NOMO-1 treated with DMSO at 0.1 percent for 48 hours (cell line): Measurements from ENCODE around the gene BBS9.
A peak's percentile ranks its signal among the peaks of the same experiment; 100 is the strongest.
"Not testable (repeated sequence)": the region's sequence is repeated elsewhere in the genome, so short reads cannot be mapped to it uniquely, and the experiment has no call there.

Experiments used
- DNase-seq: peaks from one replicate; lab custom pipeline; 2025; ENCODE audit not compliant: unreplicated experiment; lab: John Stamatoyannopoulos, UW

The BBS9 gene

GRCh38 chr7:33423646-33424020, 294.3 kb downstream of the BBS9 start:
- DNase-seq = peak; percentile 74

DNA sequence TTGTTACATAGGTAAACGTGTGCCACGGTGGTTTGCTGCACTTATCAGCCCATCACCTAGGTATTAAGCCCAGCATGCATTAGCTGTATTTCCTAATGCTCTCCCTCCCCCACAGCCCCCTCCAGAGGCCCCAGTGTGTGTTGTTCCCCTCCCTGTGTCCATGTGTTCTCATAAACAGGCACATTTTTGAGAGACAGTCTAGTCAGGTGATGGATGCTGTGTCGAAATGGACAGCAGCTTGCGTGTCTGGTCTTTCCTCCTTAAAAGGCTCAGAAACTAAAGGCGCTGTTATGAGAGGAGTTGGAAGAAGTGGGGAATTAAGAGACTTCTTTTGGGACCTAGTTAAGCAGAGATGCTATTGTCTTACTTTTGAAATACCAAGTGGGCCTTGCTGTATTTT, 296.0 kb downstream of the BBS9 start:
- no peak for DNase-seq

- no peak for DNase-seq
Observed at GRCh38 chr7:33425929-33426678, 296.7 kb downstream of the BBS9 start.

DNA sequence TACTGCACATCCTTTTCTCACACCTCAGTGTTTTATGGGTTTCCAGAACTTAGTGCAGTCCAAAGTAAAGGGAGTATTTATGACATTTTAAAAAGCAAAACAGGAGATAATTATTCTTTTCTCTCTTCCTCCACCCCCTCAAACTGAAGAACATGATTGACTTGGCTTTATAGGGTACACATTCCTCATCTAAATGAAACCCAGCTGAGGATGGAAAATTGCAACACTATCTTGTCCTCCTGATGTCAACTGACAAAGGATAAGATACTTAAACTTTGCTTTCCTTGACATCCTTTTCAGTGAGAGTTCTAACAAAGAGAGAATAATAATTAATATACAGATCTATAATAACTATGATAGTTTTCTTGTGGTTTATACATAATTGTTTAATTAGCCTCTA, 299.1 kb downstream of the BBS9 start:
- no peak for DNase-seq

GRCh38 chr7:33431543-33431942, 302.2 kb downstream of the BBS9 start:
- DNase-seq = no peak

DNA sequence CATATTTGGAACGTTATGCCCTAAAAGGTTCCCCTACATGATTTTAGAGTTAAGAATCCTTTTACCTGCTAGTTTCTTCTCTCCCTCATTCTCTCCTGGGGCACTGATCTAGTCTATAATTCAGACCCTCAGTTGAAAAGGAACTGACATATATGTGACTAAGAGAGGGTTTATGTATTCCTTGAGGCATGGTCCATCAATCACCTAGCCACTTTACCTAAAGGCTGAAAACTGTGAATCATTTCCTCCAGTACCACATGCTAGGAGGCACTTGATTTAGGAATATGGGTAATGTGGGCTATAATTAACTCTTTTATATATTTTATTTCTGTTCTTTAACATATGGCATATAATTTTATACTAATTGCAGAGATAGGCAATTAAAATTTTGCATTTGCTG, 303.5 kb downstream of the BBS9 start:
- DNase-seq = no peak

DNA sequence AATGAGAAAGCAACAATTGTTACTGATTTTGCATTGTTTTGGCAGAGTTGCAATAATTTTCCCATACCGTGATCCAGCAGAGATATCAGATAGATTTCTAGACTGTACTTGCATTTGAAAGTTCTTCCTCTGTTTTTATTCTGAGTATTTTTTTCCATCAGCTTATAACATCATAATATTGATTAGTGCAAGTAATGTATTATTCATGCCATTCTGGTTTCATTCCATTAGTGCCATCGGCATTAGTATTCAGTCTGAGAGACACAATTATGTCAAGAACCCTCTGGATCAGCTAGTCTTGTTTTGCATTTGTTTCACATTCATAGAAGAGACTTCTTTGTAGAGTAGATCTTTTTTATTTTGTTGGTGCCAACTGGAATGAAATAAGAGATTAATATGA, 304.0 kb downstream of the BBS9 start:
- DNase-seq = no peak

GRCh38 chr7:33444511-33444910, 315.1 kb downstream of the BBS9 start:
- DNase-seq = no peak

- no peak for DNase-seq
Observed at GRCh38 chr7:33446551-33446950, 317.2 kb downstream of the BBS9 start.

DNA sequence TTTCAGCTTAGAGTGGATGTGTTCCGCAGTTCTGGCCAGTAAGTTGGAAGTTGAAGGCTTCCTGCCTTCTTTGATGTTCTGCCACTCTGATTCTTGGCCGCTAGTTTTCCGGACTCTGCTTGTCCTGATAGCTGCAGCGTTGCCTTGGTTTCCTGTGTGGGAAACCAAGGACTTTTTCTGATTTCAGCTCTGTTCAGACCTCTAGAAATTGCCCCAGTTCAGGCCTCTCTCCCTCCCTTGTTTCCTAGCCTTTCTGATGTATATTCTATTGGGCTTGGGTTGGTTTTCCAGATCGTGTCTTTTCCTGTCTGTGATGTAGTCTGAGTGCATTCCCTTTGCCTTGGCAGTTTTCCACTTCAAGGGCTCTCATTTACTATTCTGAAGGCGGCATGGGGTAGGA, 318.7 kb downstream of the BBS9 start:
- no peak for DNase-seq

- no peak for DNase-seq
Observed at GRCh38 chr7:33449847-33450246, 320.5 kb downstream of the BBS9 start.

DNA sequence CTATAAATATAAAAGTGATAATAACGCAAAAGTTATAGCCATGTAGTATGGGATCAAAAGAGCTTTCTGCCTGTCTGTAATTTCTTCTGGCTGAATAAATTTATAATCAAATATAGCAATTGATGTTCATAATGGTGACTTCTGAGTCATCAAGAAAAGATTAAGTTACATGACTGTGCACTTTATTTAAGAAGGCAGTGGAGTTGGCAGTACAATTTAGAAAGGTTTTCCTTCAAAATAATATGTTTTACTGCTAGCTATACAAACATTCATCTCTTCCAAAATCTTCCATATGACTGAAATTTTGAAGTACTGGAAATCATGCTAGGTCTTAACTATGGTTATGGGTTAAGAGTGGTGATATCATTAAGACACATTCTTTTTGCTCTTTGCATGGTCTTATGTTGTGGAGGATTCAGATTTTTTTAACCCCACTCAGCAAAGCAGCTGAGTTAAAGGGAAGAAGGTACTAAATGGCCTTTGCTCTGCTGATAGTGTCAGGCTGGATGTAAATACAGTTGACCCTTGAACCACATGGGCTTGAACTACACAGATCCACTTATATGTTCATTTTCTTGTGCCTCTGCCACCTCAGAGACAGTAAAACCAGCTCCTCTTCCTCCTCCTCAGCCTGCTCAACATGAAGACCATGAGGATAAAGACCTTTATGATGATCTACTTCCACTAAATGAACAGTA, 323.6 kb downstream of the BBS9 start:
- DNase-seq = no peak

DNA sequence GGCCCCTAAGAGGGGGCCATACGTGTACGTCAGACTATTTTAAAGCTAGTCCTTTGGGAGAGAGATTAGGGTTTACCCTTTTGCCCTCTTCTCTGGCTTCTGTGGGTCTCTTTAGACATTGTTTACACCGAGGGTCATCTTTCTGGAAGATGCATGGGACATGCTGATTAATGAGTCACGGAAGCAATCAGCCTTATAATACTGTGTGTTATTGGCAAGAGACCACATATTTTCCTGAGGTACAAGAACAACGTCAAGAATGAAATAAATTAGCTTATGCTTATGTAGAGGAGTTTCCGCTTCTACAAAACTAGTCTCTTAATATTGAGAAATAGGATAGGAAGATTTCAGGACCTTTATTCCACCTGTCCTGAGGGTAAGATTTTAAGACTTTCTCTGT, 327.7 kb downstream of the BBS9 start:
- DNase-seq = no peak

DNA sequence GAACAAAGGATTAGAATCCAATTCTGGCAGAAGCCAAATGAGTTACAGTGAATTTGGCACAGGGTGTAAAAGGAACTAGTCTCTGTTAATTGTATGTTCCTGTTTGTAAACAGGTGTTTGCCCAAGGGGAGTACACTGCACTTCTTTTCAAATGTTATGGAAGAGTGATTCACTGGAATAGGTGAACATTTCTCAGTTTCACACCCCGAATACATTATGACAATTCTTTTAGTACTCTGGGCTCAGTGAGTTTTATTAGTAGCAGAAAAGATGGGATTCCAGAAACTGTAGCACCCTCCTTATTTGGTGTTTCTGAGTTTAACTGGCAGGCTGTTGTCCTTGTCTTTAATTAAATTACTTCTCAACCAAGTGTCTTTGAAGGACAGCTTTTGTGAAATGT, 329.2 kb downstream of the BBS9 start:
- DNase-seq = no peak

GRCh38 chr7:33459340-33459751, 330.0 kb downstream of the BBS9 start:
- DNase-seq = peak; percentile 68

DNA sequence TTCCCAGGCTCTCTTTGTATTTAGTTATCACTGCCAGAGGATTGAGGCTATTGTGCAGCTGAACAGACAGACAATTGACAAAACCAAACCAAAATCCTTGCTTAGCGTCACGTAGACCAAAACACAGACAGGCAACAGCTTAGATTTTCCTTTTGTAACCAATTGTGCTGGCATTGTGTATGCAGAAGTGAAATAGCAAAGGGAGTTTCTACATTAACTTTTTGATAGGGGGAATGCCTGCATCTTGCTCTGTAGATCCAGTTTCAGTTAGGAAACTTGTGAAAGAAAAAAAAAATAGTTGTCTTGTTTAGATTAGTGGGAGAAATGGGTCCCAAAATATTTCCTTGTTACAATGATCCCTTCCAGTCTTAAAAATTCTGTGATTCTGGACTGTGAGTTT, 333.8 kb downstream of the BBS9 start:
- no peak for DNase-seq

DNA sequence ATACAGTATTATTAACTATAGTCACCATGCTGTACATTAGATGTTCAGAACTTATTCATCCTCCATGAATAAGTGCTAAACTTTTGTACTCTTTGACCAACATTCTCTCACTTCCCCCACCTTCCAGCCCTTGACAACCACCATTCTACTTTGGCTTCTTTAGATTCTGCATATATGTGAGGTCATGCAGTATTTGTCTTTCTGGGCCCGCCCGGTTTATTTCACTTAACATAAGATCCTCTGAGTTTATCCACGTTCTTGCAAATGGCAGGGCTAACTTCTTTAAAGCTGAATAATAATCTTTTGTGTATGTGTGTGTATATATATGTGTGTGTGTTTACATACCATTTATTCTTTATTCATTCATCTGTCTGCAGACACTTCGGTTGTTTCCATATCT, 336.8 kb downstream of the BBS9 start:
- DNase-seq = no peak

DNA sequence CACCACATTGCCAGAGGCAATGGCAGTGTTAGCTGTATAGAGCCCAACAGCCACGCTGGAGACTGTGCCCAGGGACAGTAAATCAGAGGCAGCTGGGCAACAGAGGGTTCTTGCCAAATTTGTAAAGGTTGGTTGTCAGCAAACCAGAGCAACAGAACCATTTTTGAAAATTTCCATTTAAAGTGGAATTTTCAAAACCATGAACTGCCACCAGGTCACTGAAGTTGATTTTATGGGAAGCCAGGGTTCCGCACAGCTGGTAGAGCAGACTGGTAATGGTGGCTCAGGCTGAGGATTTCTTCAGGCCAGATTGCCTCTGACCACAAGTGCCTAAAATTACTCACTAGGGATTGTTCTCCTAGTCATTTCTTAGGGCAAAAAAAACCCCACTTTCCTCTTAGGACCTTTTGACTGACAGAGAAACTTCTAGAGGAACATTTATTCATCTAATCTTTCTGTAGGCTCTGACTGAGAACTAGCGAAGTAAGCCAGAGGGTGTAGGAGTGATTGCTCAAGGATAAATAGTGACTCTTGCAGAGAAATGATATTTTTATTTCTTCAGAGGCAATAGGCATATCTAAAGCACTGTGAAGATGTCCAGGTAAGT, 342.4 kb downstream of the BBS9 start:
- no peak for DNase-seq

- DNase-seq = no peak
Observed at GRCh38 chr7:33472348-33473025, 343.1 kb downstream of the BBS9 start.

- DNase-seq = peak; percentile 8
Observed at GRCh38 chr7:33477719-33478480, 348.5 kb downstream of the BBS9 start.

- DNase-seq = not testable (repeated sequence)
Observed at GRCh38 chr7:33484476-33484875, 355.1 kb downstream of the BBS9 start.
